SK-N-SH (cell line): ENCODE measurements around the gene AUTS2.

Source experiments
- CHD2 ChIP-seq: fragments of 150-350 bp; IDR thresholded peaks from 2 replicates; pipeline ENCODE4 v1.6.1; 2018; ENCODE audit warnings: low read length; ENCODE audit not compliant: partially characterized antibody
- CTCF ChIP-seq: fragments of 200-600 bp; sonication (generic); IDR thresholded peaks from 2 replicates; pipeline ENCODE4 v1.6.1; 2017; ENCODE audit warnings: antibody characterized with exemption, mild to moderate bottlenecking, moderate library complexity
- EP300 ChIP-seq, 2 experiments: IDR thresholded peaks; 2 replicates each; pipeline versions ENCODE4 v1.4.0 to v1.6.1; 2012; ENCODE audit warnings: borderline replicate concordance in 1 of 2, low read depth in 1 of 2, low read length in 1 of 2
- GABPA ChIP-seq: IDR thresholded peaks from 2 replicates; pipeline ENCODE4 v1.4.0; 2012; ENCODE audit warnings: low read depth, mild to moderate bottlenecking
- IRF3 ChIP-seq: fragments of 150-350 bp; IDR thresholded peaks from 2 replicates; pipeline ENCODE4 v1.6.1; 2016; ENCODE audit warnings: mild to moderate bottlenecking, low read depth, low read length
- POLR2AphosphoS5 ChIP-seq: IDR thresholded peaks from 2 replicates; pipeline ENCODE4 v1.6.1; 2012; ENCODE audit warnings: low read depth, low read length
- REST ChIP-seq: IDR thresholded peaks from 2 replicates; pipeline ENCODE4 v1.6.1; 2012; ENCODE audit warnings: mild to moderate bottlenecking, low read depth, low read length, moderate library complexity
- USF1 ChIP-seq: IDR thresholded peaks from 2 replicates; pipeline ENCODE4 v1.4.0; 2012; ENCODE audit warnings: low read depth, borderline replicate concordance

- TF ChIP-seq CTCF (no peak), EP300 (IDR thresholded peaks at IDR 0.05; ENCODE audit: borderline replicate concordance in 1 of 2, low read depth in 1 of 2, low read length in 1 of 2) (no peak), GABPA (no peak), USF1 (no peak), REST (no peak), CHD2 (no peak), IRF3 (no peak), POLR2AphosphoS5 (no peak)
Measured at GRCh38 chr7:70460562-70460961, 862.3 kb downstream of the AUTS2 start.
